ENCODE results near the gene GPR68. TPM values are rescaled to one million over a fixed set of nuclear protein-coding genes. Genes with fewer than 3 reads are reported as not detected.

Gene GPR68
- polyA plus RNA-seq, 1 donor from 2014 or later: 2.1 TPM

GRCh38 chr14:91255026-91255695 lies 10.7 kb upstream of the GPR68 start:
- H3K79me2 ChIP-seq (replicated peaks; ENCODE audit: insufficient read depth, low read length): no peaks in the 10 kb centered on the region
- H3K9ac ChIP-seq (ENCODE audit: low read length): no peak overlapping the region
- H2AFZ ChIP-seq (ENCODE audit: low read depth, low read length): no peak overlapping the region
- H3K4me3 ChIP-seq (ENCODE audit: low read length): no peak overlapping the region
- H4K20me1 ChIP-seq (ENCODE audit: insufficient read depth): no peaks in the 10 kb centered on the region
- no peak overlapping the region for H3K27ac ChIP-seq (ENCODE audit: low read length)
- no peaks in the 10 kb centered on the region for H3K36me3 ChIP-seq (ENCODE audit: insufficient read depth, low read length)
- peaks cover 4% of the 10 kb centered on the region for H3K27me3 ChIP-seq (ENCODE audit: insufficient read depth, low read depth, low read length)
- no peak overlapping the region for H3K4me2 ChIP-seq (ENCODE audit: low read length)
- H3K9me2 ChIP-seq (ENCODE audit: insufficient read depth, low read length): no peaks in the 10 kb centered on the region
- no peaks in the 10 kb centered on the region for H3F3A ChIP-seq (ENCODE audit: insufficient read depth, low read length, poor library complexity, severe bottlenecking)
- no peaks in the 10 kb centered on the region for H3K9me3 ChIP-seq (ENCODE audit: low read length)
- TF ChIP-seq RAD21 (conservative IDR thresholded peaks at IDR 0.05) (no peak), EP300 (conservative IDR thresholded peaks at IDR 0.05; ENCODE audit: poor library complexity, severe bottlenecking) (no peak), SMC3 (conservative IDR thresholded peaks at IDR 0.05; ENCODE audit: poor library complexity) (no peak), CTCF (IDR thresholded peaks at IDR 0.05; ENCODE audit: poor library complexity, severe bottlenecking) (no peak), REST (IDR thresholded peaks at IDR 0.05; ENCODE audit: borderline replicate concordance) (no peak), EZH2 (IDR thresholded peaks at IDR 0.05; ENCODE audit: borderline replicate concordance, insufficient read depth, low read length, poor library complexity, severe bottlenecking) (no peak), POLR2AphosphoS5 (IDR thresholded peaks at IDR 0.05) (no peak), TAF1 (IDR thresholded peaks at IDR 0.05; ENCODE audit: low read depth) (no peak), MXI1 (conservative IDR thresholded peaks at IDR 0.05; ENCODE audit: poor library complexity, severe bottlenecking) (no peak)

- TF ChIP-seq REST (IDR thresholded peaks at IDR 0.05; ENCODE audit: borderline replicate concordance): no peak
- no peak for TF ChIP-seq MXI1 (conservative IDR thresholded peaks at IDR 0.05; ENCODE audit: poor library complexity, severe bottlenecking)
- TF ChIP-seq EZH2 (IDR thresholded peaks at IDR 0.05; ENCODE audit: borderline replicate concordance, insufficient read depth, low read length, poor library complexity, severe bottlenecking): no peak
- TF ChIP-seq EP300 (conservative IDR thresholded peaks at IDR 0.05; ENCODE audit: poor library complexity, severe bottlenecking): no peak
- TF ChIP-seq POLR2AphosphoS5 (IDR thresholded peaks at IDR 0.05): no peak
- no peak for TF ChIP-seq TAF1 (IDR thresholded peaks at IDR 0.05; ENCODE audit: low read depth)
- TF ChIP-seq CTCF (IDR thresholded peaks at IDR 0.05; ENCODE audit: poor library complexity, severe bottlenecking): no peak
- no peak for TF ChIP-seq SMC3 (conservative IDR thresholded peaks at IDR 0.05; ENCODE audit: poor library complexity)
- TF ChIP-seq RAD21 (conservative IDR thresholded peaks at IDR 0.05): no peak
- no peak overlapping the region for H3K27ac ChIP-seq (ENCODE audit: low read length)
These were observed 10.0 kb upstream of the GPR68 start for GRCh38 chr14:91254461-91254860.

More at GRCh38 chr14:91254461-91254860, 10.0 kb upstream of the GPR68 start:
- H3K27me3 ChIP-seq (ENCODE audit: insufficient read depth, low read depth, low read length): peaks cover 4% of the 10 kb centered on the region
- no peaks in the 10 kb centered on the region for H3K9me3 ChIP-seq (ENCODE audit: low read length)
- no peaks in the 10 kb centered on the region for H4K20me1 ChIP-seq (ENCODE audit: insufficient read depth)
- no peak overlapping the region for H2AFZ ChIP-seq (ENCODE audit: low read depth, low read length)
- H3K9me2 ChIP-seq (ENCODE audit: insufficient read depth, low read length): no peaks in the 10 kb centered on the region
- no peak overlapping the region for H3K9ac ChIP-seq (ENCODE audit: low read length)
- no peak overlapping the region for H3K4me3 ChIP-seq (ENCODE audit: low read length)
- no peak overlapping the region for H3K4me2 ChIP-seq (ENCODE audit: low read length)
- H3K79me2 ChIP-seq (replicated peaks; ENCODE audit: insufficient read depth, low read length): no peaks in the 10 kb centered on the region
- no peaks in the 10 kb centered on the region for H3K36me3 ChIP-seq (ENCODE audit: insufficient read depth, low read length)
- no peaks in the 10 kb centered on the region for H3F3A ChIP-seq (ENCODE audit: insufficient read depth, low read length, poor library complexity, severe bottlenecking)

All from neural cell (in vitro differentiated cells).